ENCODE measurements around the gene C14orf132. TPM values are rescaled to one million over a fixed set of nuclear protein-coding genes. Genes with fewer than 3 reads are reported as not detected.

The C14orf132 gene
- polyA plus RNA-seq, 3 donors, result not detected

- 93% methylated on average over 3 of the region's 3 CpGs for WGBS (ENCODE audit: insufficient coverage)
- no peak for DNase-seq
- Histone ChIP-seq H3K4me2 (replicated peaks; ENCODE audit: extremely low read depth, low read length, poor library complexity, severe bottlenecking) (no peak overlapping the region), H3K4me3 (replicated peaks in 1 of 3; ENCODE audit: low read depth in 2 of 3, low read length in 3 of 3) (no peak overlapping the region), H3K79me2 (ENCODE audit: insufficient read depth, low read length) (no peaks in the 10 kb centered on the region), H4K20me1 (ENCODE audit: insufficient read depth, low read length) (no peaks in the 10 kb centered on the region), H3K27ac (ENCODE audit: low read depth in 1 of 2, low read length in 2 of 2) (no peak overlapping the region), H3K27me3 (ENCODE audit: control insufficient read depth in 2 of 2, insufficient read depth in 2 of 2, low read length in 2 of 2) (no peaks in the 10 kb centered on the region), H3K9me3 (replicated peaks in 1 of 2; ENCODE audit: control insufficient read depth in 1 of 2, insufficient read depth in 1 of 2, low read length in 2 of 2) (no peaks in the 10 kb centered on the region), H3K9ac (ENCODE audit: insufficient read depth, low read length, poor library complexity, severe bottlenecking) (no peak overlapping the region), H3K36me3 (replicated peaks in 1 of 2; ENCODE audit: control insufficient read depth in 1 of 2, insufficient read depth in 2 of 2, low read length in 2 of 2) (no peaks in the 10 kb centered on the region), H3K4me1 (ENCODE audit: control insufficient read depth in 1 of 2, insufficient read depth in 2 of 2, low read length in 2 of 2) (no peaks in the 10 kb centered on the region), H2AFZ (ENCODE audit: insufficient read depth, low read depth, low read length, poor library complexity, severe bottlenecking) (no peak overlapping the region)
- Mint-ChIP-seq H3K27ac (no peak overlapping the region), H3K36me3 (no peaks in the 10 kb centered on the region), H3K4me1 (no peaks in the 10 kb centered on the region), H3K27me3 (ENCODE audit: low read depth in 3 of 3) (peaks cover 0 to 12% (median 11%) of the 10 kb centered on the region in 3 donors), H3K9me3 (no peaks in the 10 kb centered on the region), H3K4me3 (no peak overlapping the region)
- no peak for TF ChIP-seq CTCF (IDR thresholded peaks at IDR 0.05)
- intact Hi-C loops (cut with micrococcal nuclease), result no loop called here
These were observed 20.5 kb downstream of the C14orf132 start for GRCh38 chr14:96059519-96060135.

- H2AFZ ChIP-seq (ENCODE audit: insufficient read depth, low read depth, low read length, poor library complexity, severe bottlenecking), result no peak overlapping the region
- no peak overlapping the region for H3K4me2 ChIP-seq (replicated peaks; ENCODE audit: extremely low read depth, low read length, poor library complexity, severe bottlenecking)
- no peak for TF ChIP-seq CTCF (IDR thresholded peaks at IDR 0.05)
- no peaks in the 10 kb centered on the region for H3K9me3 ChIP-seq (replicated peaks in 1 of 2; ENCODE audit: control insufficient read depth in 1 of 2, insufficient read depth in 1 of 2, low read length in 2 of 2)
- H4K20me1 ChIP-seq (ENCODE audit: insufficient read depth, low read length), result no peaks in the 10 kb centered on the region
- no peaks in the 10 kb centered on the region for H3K79me2 ChIP-seq (ENCODE audit: insufficient read depth, low read length)
- H3K9ac ChIP-seq (ENCODE audit: insufficient read depth, low read length, poor library complexity, severe bottlenecking), result no peak overlapping the region
- Mint-ChIP-seq H3K9me3 (no peaks in the 10 kb centered on the region), H3K27ac (no peak overlapping the region), H3K4me3 (no peak overlapping the region), H3K36me3 (no peaks in the 10 kb centered on the region), H3K27me3 (ENCODE audit: low read depth in 3 of 3) (peaks cover 0 to 12% (median 11%) of the 10 kb centered on the region in 3 donors), H3K4me1 (no peaks in the 10 kb centered on the region)
- H3K4me1 ChIP-seq (ENCODE audit: control insufficient read depth in 1 of 2, insufficient read depth in 2 of 2, low read length in 2 of 2), result no peaks in the 10 kb centered on the region
- WGBS (ENCODE audit: insufficient coverage), result 86% methylated on average over 2 of the region's 7 CpGs
- H3K27me3 ChIP-seq (ENCODE audit: control insufficient read depth in 2 of 2, insufficient read depth in 2 of 2, low read length in 2 of 2), result no peaks in the 10 kb centered on the region
- no peak overlapping the region for H3K27ac ChIP-seq (ENCODE audit: low read depth in 1 of 2, low read length in 2 of 2)
- no peak for DNase-seq
- H3K4me3 ChIP-seq (replicated peaks in 1 of 3; ENCODE audit: low read depth in 2 of 3, low read length in 3 of 3), result no peak overlapping the region
- no peaks in the 10 kb centered on the region for H3K36me3 ChIP-seq (replicated peaks in 1 of 2; ENCODE audit: control insufficient read depth in 1 of 2, insufficient read depth in 2 of 2, low read length in 2 of 2)
- intact Hi-C loops (cut with micrococcal nuclease), result no loop called here
These were observed 21.2 kb downstream of the C14orf132 start for GRCh38 chr14:96060186-96060933.
